PFSK-1 (cell line): ENCODE measurements around the gene ADH1B.

Experiments used
- FOXP2 ChIP-seq: optimal IDR thresholded peaks from 2 replicates; pipeline ENCODE3; 2011; ENCODE audit warnings: borderline replicate concordance, control low read depth, inconsistent platforms; ENCODE audit not compliant: insufficient read depth; ENCODE audit errors: extremely low read length, extremely low read depth
- POLR2AphosphoS5 ChIP-seq: IDR thresholded peaks from 2 replicates; pipeline ENCODE4 v1.6.1; 2012; ENCODE audit warnings: low read depth, mild to moderate bottlenecking, control low read depth, low read length, moderate library complexity
- REST ChIP-seq, 2 experiments: IDR thresholded peaks; 2 replicates each; pipeline versions ENCODE4 v1.6.1 to v1.8.0; 2011 to 2012; ENCODE audit warnings: low read depth in 2 of 2, low read length in 2 of 2, control low read depth in 1 of 2, inconsistent platforms in 1 of 2, mild to moderate bottlenecking in 1 of 2, moderate library complexity in 1 of 2; ENCODE audit not compliant: insufficient read depth in 1 of 2
- SIN3A ChIP-seq: IDR thresholded peaks from 2 replicates; pipeline ENCODE4 v1.6.1; 2012; ENCODE audit warnings: mild to moderate bottlenecking, low read length, moderate library complexity, borderline replicate concordance; ENCODE audit not compliant: insufficient read depth
- TAF1 ChIP-seq: IDR thresholded peaks from 2 replicates; pipeline ENCODE4 v1.6.1; 2012; ENCODE audit warnings: low read length, control low read depth, borderline replicate concordance; ENCODE audit not compliant: insufficient read depth

Gene ADH1B

GRCh38 chr4:99324361-99324760 lies 3.2 kb upstream of the ADH1B start:
- TF ChIP-seq POLR2AphosphoS5 (no peak), TAF1 (no peak), REST (IDR thresholded peaks at IDR 0.05; ENCODE audit: insufficient read depth in 1 of 2, low read depth in 2 of 2, low read length in 2 of 2) (no peak), SIN3A (no peak), FOXP2 (no peak)

GRCh38 chr4:99323756-99324155 lies 2.6 kb upstream of the ADH1B start:
- TF ChIP-seq REST (IDR thresholded peaks at IDR 0.05; ENCODE audit: insufficient read depth in 1 of 2, low read depth in 2 of 2, low read length in 2 of 2), result no peak
- no peak for TF ChIP-seq TAF1
- no peak for TF ChIP-seq SIN3A
- no peak for TF ChIP-seq FOXP2
- TF ChIP-seq POLR2AphosphoS5, result no peak

DNA sequence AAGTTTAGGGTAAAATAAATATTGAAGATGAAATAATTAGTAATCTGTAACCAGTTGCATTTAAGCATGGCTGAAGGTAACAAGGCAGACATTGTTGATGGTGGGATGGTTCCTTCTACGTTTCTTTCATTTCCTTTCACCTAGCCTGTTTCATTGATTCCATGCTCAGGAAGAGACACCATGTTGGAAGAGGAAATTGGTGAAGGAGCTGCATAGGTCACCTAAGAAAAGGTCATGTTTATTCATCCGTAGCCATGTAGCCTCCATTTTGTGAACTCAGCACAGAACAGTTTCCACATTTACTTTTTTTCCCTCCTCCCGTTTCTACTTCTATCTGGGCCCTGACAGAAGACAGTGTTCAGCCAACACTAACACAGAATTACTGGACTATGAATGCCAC lies 3.8 kb downstream of the ADH1B start:
- TF ChIP-seq POLR2AphosphoS5 (no peak), REST (IDR thresholded peaks at IDR 0.05; ENCODE audit: insufficient read depth in 1 of 2, low read depth in 2 of 2, low read length in 2 of 2) (no peak)

DNA sequence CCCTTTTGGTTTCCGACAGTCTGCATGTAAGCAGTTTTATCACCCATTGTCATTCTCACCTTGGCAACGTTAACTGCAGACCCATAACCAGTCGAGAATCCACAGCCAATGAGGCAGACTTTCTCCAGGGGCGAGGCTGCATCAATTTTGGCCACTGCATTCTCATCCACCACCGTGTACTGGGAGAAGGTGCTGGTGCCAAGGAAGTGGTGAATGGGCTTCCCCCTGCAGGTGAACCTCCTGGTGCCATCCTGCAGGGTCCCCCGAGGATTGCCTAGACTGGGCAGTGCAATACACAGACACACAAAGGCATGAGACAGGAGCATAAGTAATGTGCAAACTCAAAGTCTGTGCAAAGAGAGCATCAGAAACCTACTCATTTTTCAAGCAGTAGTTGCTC lies 5.4 kb downstream of the ADH1B start:
- TF ChIP-seq REST (IDR thresholded peaks at IDR 0.05; ENCODE audit: insufficient read depth in 1 of 2, low read depth in 2 of 2, low read length in 2 of 2) (no peak), POLR2AphosphoS5 (no peak), FOXP2 (no peak), TAF1 (no peak), SIN3A (no peak)

DNA sequence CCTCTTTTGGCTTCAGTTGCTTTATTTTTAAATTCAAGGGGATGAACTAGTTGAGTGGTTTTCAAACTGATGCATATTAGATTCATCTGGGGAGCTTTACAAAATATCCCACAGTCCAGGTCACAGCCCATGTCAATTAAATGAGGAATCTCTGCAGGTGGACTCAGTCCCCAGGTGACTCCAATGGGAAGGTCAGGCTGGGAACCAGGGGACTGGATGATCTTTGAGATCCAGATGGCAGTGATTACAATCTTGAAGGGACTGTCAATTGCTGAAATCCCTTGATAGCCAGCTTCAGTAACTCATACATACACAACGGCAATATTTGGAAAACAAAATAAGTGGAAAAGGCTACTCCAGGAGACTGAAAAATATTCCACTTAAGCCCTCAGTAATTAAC lies 7.0 kb downstream of the ADH1B start:
- TF ChIP-seq FOXP2 (no peak), POLR2AphosphoS5 (no peak), TAF1 (no peak), SIN3A (no peak), REST (IDR thresholded peaks at IDR 0.05; ENCODE audit: insufficient read depth in 1 of 2, low read depth in 2 of 2, low read length in 2 of 2) (no peak)
